Hematopoietic multipotent progenitor cell (in vitro differentiated cells): Measurements from ENCODE around the gene SYT2. TPM values are rescaled to one million over a fixed set of nuclear protein-coding genes. Genes with fewer than 3 reads are reported as not detected.
"Not testable (repeated sequence)": the region's sequence is repeated elsewhere in the genome, so short reads cannot be mapped to it uniquely, and the experiment has no call there.

Experiments
- DNase-seq, 3 donors: peaks; one replicate each; pipeline ENCODE4 v3.0.0-alpha.2; 2011 to 2015; ENCODE audit warnings: low read depth in 2 of 3, low spot score in 2 of 3
- total RNA-seq: library from RNA; depleted of rRNA; stranded (reverse); fragments of >200 nt; gene quantifications from one replicate; pipeline ENCODE4 v1.2.3, GENCODE V29; 2012

The SYT2 gene
- total RNA-seq, 1 donor = not detected

- DNase-seq = no peak
Measured at GRCh38 chr1:202645097-202645476, 65.2 kb downstream of the SYT2 start.

- no peak for DNase-seq
Measured at GRCh38 chr1:202644219-202645096, 65.8 kb downstream of the SYT2 start.

- DNase-seq = no peak
Measured at GRCh38 chr1:202643397-202644218, 66.6 kb downstream of the SYT2 start.

GRCh38 chr1:202642619-202643291 lies 67.5 kb downstream of the SYT2 start:
- no peak for DNase-seq

- DNase-seq = no peak
Measured at GRCh38 chr1:202642212-202642611, 68.0 kb downstream of the SYT2 start.

GRCh38 chr1:202639500-202639899 lies 70.8 kb downstream of the SYT2 start:
- DNase-seq = no peak

GRCh38 chr1:202638701-202639305 lies 71.5 kb downstream of the SYT2 start:
- DNase-seq = not testable (repeated sequence)

GRCh38 chr1:202638019-202638700 lies 72.1 kb downstream of the SYT2 start:
- no peak for DNase-seq

GRCh38 chr1:202637321-202638018 lies 72.8 kb downstream of the SYT2 start:
- not testable (repeated sequence) for DNase-seq

- DNase-seq = not testable (repeated sequence)
Measured at GRCh38 chr1:202636171-202636570, 74.1 kb downstream of the SYT2 start.

GRCh38 chr1:202632241-202632640 lies 78.0 kb downstream of the SYT2 start:
- no peak for DNase-seq

- no peak for DNase-seq
Measured at GRCh38 chr1:202631076-202631923, 79.0 kb downstream of the SYT2 start.

GRCh38 chr1:202630541-202630940 lies 79.7 kb downstream of the SYT2 start:
- no peak for DNase-seq

- DNase-seq = not testable (repeated sequence)
Measured at GRCh38 chr1:202630096-202630495, 80.2 kb downstream of the SYT2 start.

- peak in 2 of 3 donors; percentile 39 to 80 for DNase-seq
Measured at GRCh38 chr1:202629257-202629811, 80.9 kb downstream of the SYT2 start.

GRCh38 chr1:202628646-202629215 lies 81.5 kb downstream of the SYT2 start:
- DNase-seq = no peak

GRCh38 chr1:202627841-202628565 lies 82.3 kb downstream of the SYT2 start:
- DNase-seq = no peak
